SK-N-SH treated with all-trans-retinoic acid at 6 μM for 48 hours (cell line): Measurements from ENCODE around the gene CARD10.

ENCODE experiments used
- ATAC-seq: fragments of 200-7000 bp; cut with Tn5 transposase; 3 replicates; pipeline ENCODE4 v1.9.1; 2020; ENCODE audit warnings: mild to moderate bottlenecking, moderate library complexity
- BACH2 ChIP-seq: fragments of 250-450 bp; sonication (Bioruptor Pico); IDR thresholded peaks from 2 replicates; pipeline ENCODE4 v1.9.0; 2021; ENCODE audit warnings: mild to moderate bottlenecking, borderline replicate concordance
- CSDC2 ChIP-seq: fragments of 250-450 bp; sonication (Bioruptor Pico); IDR thresholded peaks from 2 replicates; pipeline ENCODE4 v1.5.0; 2020; ENCODE audit warnings: mild to moderate bottlenecking, moderate library complexity
- ESRRG ChIP-seq: fragments of 250-450 bp; sonication (Bioruptor Pico); IDR thresholded peaks from 2 replicates; pipeline ENCODE4 v1.6.1; 2021; ENCODE audit warnings: mild to moderate bottlenecking
- GLIS3 ChIP-seq: fragments of 250-450 bp; sonication (Bioruptor Pico); IDR thresholded peaks from 2 replicates; pipeline ENCODE4 v1.5.0; 2020; ENCODE audit warnings: mild to moderate bottlenecking, moderate library complexity
- ISL1 ChIP-seq: fragments of 250-450 bp; sonication (Bioruptor Pico); IDR thresholded peaks from 2 replicates; pipeline ENCODE4 v2.1.2; 2022; ENCODE audit warnings: mild to moderate bottlenecking, moderate library complexity
- OSR1 ChIP-seq: fragments of 250-450 bp; sonication (Bioruptor Pico); IDR thresholded peaks from 2 replicates; pipeline ENCODE4 v1.8.0; 2022; ENCODE audit warnings: moderate library complexity, mild to moderate bottlenecking, inconsistent platforms
- RARB ChIP-seq: fragments of 250-450 bp; sonication (Bioruptor Pico); IDR thresholded peaks from 2 replicates; pipeline ENCODE4 v1.8.0; 2021; ENCODE audit warnings: mild to moderate bottlenecking, moderate library complexity
- SNAI2 ChIP-seq: fragments of 250-450 bp; sonication (Bioruptor Pico); IDR thresholded peaks from 2 replicates; pipeline ENCODE4 v1.5.0; 2020; ENCODE audit warnings: mild to moderate bottlenecking, moderate library complexity
- TOX ChIP-seq: fragments of 250-450 bp; sonication (Bioruptor Pico); IDR thresholded peaks from 2 replicates; pipeline ENCODE4 v1.8.0; 2021; ENCODE audit warnings: mild to moderate bottlenecking, moderate library complexity, borderline replicate concordance
- ZC3H10 ChIP-seq: fragments of 250-450 bp; sonication (Bioruptor Pico); IDR thresholded peaks from 2 replicates; pipeline ENCODE4 v1.5.1; 2021; ENCODE audit warnings: mild to moderate bottlenecking, moderate library complexity
- ZFP3 ChIP-seq: fragments of 250-450 bp; sonication (Bioruptor Pico); IDR thresholded peaks from 2 replicates; pipeline ENCODE4 v1.5.0; 2020; ENCODE audit warnings: mild to moderate bottlenecking, moderate library complexity
- ZNF565 ChIP-seq: fragments of 450-650 bp; formaldehyde crosslinking; conservative IDR thresholded peaks from 2 replicates; pipeline ENCODE4 v1.5.0; 2020; ENCODE audit warnings: low read depth, mild to moderate bottlenecking, moderate library complexity
- ZNF70 ChIP-seq: fragments of 450-650 bp; formaldehyde crosslinking; IDR thresholded peaks from 2 replicates; pipeline ENCODE4 v1.5.0; 2020; ENCODE audit warnings: mild to moderate bottlenecking, moderate library complexity
- ZNF8 ChIP-seq: fragments of 450-650 bp; formaldehyde crosslinking; IDR thresholded peaks from 2 replicates; pipeline ENCODE4 v1.5.0; 2020; ENCODE audit warnings: mild to moderate bottlenecking, moderate library complexity
- TF ChIP-seq, protein P1 (sequence below): fragments of 250-450 bp; sonication (Bioruptor Pico); IDR thresholded peaks from 2 replicates; pipeline ENCODE4 v1.5.1; 2020; ENCODE audit warnings: low read depth, mild to moderate bottlenecking, moderate library complexity
- TF ChIP-seq, protein P2 (sequence below): fragments of 250-450 bp; sonication (Bioruptor Pico); IDR thresholded peaks from 2 replicates; pipeline ENCODE4 v1.8.0; 2020; ENCODE audit warnings: mild to moderate bottlenecking, moderate library complexity, borderline replicate concordance
- TF ChIP-seq, protein P3 (sequence below): fragments of 250-450 bp; sonication (Bioruptor Pico); IDR thresholded peaks from 2 replicates; pipeline ENCODE4 v1.8.0; 2021; ENCODE audit warnings: low read depth, mild to moderate bottlenecking, moderate library complexity, borderline replicate concordance
- TF ChIP-seq, protein P4 (sequence below): fragments of 250-450 bp; sonication (Bioruptor Pico); IDR thresholded peaks from 2 replicates; pipeline ENCODE4 v1.5.0; 2020; ENCODE audit warnings: mild to moderate bottlenecking, moderate library complexity

Gene CARD10

DNA sequence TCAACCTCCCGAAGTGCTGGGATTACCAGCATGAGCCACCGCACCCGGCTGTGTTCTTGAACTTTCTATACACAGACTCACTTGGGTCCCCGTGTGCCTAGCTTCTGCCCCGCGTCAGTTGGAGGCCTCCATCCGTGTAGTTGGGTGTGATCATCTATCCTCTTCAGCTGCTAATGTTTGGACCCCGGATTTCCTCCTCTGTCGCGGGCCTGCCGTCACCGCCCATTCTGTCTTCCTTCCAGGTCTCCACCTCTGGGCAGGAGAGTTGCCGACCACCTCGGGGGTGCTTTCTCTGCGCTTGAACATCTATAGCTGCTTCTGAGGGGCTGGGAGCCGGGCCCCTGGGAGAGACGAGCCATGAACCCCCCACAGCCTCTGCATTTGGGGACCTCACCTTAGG, 46.6 kb upstream of the CARD10 start:
- no peak for ATAC-seq
- no peak for TF ChIP-seq ZNF8 (CRISPR knock-in tag)

DNA sequence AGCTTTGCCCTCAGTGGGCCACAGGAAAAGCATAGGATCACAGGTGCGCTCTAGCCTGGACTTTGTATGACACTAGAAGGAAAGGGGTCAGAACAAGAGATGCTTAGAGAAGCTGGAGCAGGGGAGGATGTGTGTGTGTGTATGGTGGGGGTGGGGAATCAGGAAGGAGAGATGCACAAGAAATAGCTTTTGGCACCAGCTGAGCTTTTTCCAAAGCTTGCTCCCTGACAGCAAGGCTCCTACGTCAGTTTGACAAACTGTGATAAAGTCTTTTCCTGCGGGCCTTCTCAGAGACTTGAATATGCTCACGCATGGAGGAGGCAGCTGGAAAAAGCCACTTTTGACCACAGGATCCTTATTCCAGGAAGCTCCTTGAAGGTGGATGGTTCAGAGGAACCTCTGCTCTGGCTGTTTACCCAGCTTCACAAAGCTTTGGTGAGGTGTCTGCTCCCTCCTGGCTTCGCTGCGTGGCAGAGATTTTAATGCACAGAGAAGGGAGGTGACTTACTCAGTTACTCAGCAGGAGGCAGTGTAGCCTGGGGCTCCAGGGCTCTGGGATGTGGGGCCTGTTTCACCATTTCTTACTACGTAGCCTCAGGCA, 45.0 kb upstream of the CARD10 start:
- TF ChIP-seq, protein P1, sequence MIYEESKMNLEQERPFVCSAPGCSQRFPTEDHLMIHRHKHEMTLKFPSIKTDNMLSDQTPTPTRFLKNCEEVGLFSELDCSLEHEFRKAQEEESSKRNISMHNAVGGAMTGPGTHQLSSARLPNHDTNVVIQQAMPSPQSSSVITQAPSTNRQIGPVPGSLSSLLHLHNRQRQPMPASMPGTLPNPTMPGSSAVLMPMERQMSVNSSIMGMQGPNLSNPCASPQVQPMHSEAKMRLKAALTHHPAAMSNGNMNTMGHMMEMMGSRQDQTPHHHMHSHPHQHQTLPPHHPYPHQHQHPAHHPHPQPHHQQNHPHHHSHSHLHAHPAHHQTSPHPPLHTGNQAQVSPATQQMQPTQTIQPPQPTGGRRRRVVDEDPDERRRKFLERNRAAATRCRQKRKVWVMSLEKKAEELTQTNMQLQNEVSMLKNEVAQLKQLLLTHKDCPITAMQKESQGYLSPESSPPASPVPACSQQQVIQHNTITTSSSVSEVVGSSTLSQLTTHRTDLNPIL (CRISPR knock-in tag) = no peak
- TF ChIP-seq ZNF70 (CRISPR knock-in tag) (no peak), ZC3H10 (CRISPR knock-in tag) (no peak)
- no peak for ATAC-seq

DNA sequence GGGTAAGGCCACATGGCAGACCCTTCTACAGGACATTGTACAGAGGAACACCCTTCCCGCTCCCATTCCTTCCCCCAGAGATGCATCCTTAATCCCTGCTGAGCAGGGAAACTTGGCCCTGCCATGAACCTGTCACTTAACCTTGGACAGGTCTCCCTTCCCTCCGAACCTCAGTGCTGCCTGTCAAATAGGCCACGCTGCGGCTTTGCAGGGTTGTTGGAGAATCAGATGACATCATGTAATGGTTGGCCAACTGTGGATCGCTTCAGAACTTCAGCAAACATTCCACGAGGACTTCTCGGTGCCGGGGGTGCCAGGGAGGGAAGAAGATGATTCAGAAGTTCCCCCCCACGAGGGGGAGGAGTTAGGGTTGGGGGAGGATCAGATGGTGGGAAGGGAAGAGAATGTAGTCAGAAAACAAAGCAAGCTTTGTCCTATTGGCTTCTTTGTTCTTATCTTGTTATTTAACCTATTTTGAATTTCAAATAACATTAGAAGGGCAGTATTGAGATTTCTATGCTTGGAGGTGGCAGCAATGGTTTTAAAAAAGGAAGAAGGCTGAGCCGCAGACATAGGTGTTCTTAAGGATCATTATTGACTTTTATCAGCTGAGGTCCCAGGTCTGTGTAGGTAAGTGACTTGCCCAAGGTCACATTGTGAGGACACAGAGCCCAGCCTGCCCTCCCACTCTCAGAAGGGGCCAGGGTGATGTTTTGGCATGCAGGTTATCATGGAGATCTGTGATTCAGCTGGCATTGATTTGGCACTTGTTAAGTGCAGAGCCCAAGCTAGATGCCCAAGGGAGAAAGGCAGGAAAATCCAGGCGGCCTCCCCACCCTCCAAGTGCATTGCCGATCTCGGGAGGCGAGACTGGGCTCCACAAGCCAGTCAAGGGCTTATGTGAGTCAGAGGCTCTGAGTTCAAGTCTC, 44.2 kb upstream of the CARD10 start:
- TF ChIP-seq, protein P2, sequence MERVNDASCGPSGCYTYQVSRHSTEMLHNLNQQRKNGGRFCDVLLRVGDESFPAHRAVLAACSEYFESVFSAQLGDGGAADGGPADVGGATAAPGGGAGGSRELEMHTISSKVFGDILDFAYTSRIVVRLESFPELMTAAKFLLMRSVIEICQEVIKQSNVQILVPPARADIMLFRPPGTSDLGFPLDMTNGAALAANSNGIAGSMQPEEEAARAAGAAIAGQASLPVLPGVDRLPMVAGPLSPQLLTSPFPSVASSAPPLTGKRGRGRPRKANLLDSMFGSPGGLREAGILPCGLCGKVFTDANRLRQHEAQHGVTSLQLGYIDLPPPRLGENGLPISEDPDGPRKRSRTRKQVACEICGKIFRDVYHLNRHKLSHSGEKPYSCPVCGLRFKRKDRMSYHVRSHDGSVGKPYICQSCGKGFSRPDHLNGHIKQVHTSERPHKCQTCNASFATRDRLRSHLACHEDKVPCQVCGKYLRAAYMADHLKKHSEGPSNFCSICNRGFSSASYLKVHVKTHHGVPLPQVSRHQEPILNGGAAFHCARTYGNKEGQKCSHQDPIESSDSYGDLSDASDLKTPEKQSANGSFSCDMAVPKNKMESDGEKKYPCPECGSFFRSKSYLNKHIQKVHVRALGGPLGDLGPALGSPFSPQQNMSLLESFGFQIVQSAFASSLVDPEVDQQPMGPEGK (CRISPR knock-in tag) = peak; percentile 97
- TF ChIP-seq, protein P3, sequence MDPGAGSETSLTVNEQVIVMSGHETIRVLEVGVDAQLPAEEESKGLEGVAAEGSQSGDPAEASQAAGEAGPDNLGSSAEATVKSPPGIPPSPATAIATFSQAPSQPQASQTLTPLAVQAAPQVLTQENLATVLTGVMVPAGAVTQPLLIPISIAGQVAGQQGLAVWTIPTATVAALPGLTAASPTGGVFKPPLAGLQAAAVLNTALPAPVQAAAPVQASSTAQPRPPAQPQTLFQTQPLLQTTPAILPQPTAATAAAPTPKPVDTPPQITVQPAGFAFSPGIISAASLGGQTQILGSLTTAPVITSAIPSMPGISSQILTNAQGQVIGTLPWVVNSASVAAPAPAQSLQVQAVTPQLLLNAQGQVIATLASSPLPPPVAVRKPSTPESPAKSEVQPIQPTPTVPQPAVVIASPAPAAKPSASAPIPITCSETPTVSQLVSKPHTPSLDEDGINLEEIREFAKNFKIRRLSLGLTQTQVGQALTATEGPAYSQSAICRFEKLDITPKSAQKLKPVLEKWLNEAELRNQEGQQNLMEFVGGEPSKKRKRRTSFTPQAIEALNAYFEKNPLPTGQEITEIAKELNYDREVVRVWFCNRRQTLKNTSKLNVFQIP (CRISPR knock-in tag) = no peak
- TF ChIP-seq, protein P4, sequence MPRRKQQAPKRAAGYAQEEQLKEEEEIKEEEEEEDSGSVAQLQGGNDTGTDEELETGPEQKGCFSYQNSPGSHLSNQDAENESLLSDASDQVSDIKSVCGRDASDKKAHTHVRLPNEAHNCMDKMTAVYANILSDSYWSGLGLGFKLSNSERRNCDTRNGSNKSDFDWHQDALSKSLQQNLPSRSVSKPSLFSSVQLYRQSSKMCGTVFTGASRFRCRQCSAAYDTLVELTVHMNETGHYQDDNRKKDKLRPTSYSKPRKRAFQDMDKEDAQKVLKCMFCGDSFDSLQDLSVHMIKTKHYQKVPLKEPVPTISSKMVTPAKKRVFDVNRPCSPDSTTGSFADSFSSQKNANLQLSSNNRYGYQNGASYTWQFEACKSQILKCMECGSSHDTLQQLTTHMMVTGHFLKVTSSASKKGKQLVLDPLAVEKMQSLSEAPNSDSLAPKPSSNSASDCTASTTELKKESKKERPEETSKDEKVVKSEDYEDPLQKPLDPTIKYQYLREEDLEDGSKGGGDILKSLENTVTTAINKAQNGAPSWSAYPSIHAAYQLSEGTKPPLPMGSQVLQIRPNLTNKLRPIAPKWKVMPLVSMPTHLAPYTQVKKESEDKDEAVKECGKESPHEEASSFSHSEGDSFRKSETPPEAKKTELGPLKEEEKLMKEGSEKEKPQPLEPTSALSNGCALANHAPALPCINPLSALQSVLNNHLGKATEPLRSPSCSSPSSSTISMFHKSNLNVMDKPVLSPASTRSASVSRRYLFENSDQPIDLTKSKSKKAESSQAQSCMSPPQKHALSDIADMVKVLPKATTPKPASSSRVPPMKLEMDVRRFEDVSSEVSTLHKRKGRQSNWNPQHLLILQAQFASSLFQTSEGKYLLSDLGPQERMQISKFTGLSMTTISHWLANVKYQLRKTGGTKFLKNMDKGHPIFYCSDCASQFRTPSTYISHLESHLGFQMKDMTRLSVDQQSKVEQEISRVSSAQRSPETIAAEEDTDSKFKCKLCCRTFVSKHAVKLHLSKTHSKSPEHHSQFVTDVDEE (CRISPR knock-in tag) = no peak
- no peak for TF ChIP-seq BACH2 (CRISPR knock-in tag)
- 0 out of 2 replicates have a peak, but pooled peaks have one; percentile 43 for TF ChIP-seq ZFP3 (CRISPR knock-in tag)
- 0 out of 2 replicates have a peak, but pooled peaks have one; percentile 7 for TF ChIP-seq ISL1 (CRISPR knock-in tag)
- ATAC-seq = peak; percentile 36

DNA sequence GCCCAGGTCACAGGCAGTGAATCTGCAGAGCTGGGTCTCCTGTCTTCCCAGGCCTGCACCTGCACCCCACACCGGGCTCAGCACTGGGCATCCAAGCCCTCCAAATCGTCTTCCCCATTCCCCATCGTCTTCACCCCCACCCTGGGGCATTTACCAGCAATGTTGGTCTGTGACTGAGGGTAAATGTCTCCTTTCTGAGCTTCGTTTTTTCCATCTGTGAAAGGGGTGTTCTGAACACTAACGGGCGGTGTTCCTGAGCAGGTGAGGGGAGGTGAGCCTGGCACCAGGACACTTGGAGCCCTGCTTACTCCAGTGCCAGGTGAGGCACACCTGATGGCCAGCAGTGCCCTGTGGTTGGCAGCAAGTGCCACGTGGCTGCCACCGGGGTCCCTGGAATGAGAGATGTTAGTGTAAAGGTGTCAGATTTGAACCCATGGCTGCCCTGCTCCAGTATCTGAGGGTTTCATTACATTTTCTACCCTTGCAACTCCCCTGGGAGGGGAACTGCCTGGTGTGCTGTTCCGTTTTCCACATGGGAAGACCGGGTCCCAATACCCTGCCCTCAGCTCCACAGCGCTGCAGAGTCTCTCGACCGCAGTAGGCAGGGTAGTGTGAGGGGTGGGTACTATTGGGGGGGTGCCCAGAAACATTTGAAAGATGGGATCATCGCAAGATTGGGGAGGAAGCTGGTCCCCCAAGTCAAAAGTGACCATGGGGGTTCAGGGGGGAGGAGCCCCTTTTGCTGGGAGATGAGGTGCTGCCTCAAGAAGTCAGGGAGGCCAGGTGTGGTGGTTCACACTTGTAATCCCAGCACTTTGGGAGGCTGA, 43.0 kb upstream of the CARD10 start:
- TF ChIP-seq BACH2 (CRISPR knock-in tag) (no peak), RARB (CRISPR knock-in tag) (no peak), ESRRG (CRISPR knock-in tag) (no peak), SNAI2 (no peak), OSR1 (CRISPR knock-in tag) (no peak), TOX (CRISPR knock-in tag) (no peak), ZNF565 (CRISPR knock-in tag) (no peak), ZC3H10 (CRISPR knock-in tag) (no peak), GLIS3 (CRISPR knock-in tag) (no peak), ISL1 (CRISPR knock-in tag) (no peak), ZNF8 (CRISPR knock-in tag) (no peak), ZNF70 (CRISPR knock-in tag) (no peak), CSDC2 (no peak)
- TF ChIP-seq, protein P2 (CRISPR knock-in tag) = no peak
- no peak for ATAC-seq
